Mammary epithelial cell (primary cell): ENCODE results near the gene SHOC1.

ENCODE experiments used
- CTCF ChIP-seq, 2 donors: IDR thresholded peaks in 1 of 2; conservative IDR thresholded peaks in 1 of 2; 2 replicates each; pipeline ENCODE4 v1.5.1; 2011 to 2012; ENCODE audit warnings: inconsistent platforms in 2 of 2, low read length in 2 of 2, mild to moderate bottlenecking in 2 of 2, control low read depth in 1 of 2, low read depth in 1 of 2; ENCODE audit not compliant: insufficient read depth in 1 of 2; ENCODE audit errors: extremely low read depth in 1 of 2
- EZH2 ChIP-seq: IDR thresholded peaks from 2 replicates; pipeline ENCODE4 v1.6.1; 2012; ENCODE audit warnings: low read length, inconsistent platforms, borderline replicate concordance

GRCh38 chr9:111766066-111766465, 28.7 kb downstream of the SHOC1 start:
- no peak for TF ChIP-seq CTCF (conservative IDR thresholded peaks at IDR 0.05 in 1 of 2, IDR thresholded peaks at IDR 0.05 in 1 of 2; ENCODE audit: extremely low read depth in 1 of 2, insufficient read depth in 1 of 2, low read depth in 1 of 2, low read length in 2 of 2)
- TF ChIP-seq EZH2 = no peak
